T-helper 2 cell treated with Interferon-gamma antibody and Interleukin-4, amounts not matched to agents 100 ng/mL and 5 ng/mL, for 36 hours (primary cell): ENCODE results near the gene P2RX3. TPM values are rescaled to one million over a fixed set of nuclear protein-coding genes. Genes with fewer than 3 reads are reported as not detected.

Experiments
- intact Hi-C: fragments of 100-400 bp; cut with micrococcal nuclease; formaldehyde crosslinking; loops from one replicate; pipeline ENCODE4 v1.15.1; 2023
- total RNA-seq: library from RNA; stranded (reverse); gene quantifications from 2 replicates; pipeline ENCODE4 v1.2.3, GENCODE V29; 2022

P2RX3 gene
- total RNA-seq, 1 donor from 2014 or later, result not detected

- intact Hi-C loops, result no loop called here
Observed at GRCh38 chr11:57414612-57415212, 76.6 kb downstream of the P2RX3 start.

- intact Hi-C loops, result no loop called here
Observed at GRCh38 chr11:57416436-57416835, 78.3 kb downstream of the P2RX3 start.

GRCh38 chr11:57417056-57417455, 78.9 kb downstream of the P2RX3 start:
- intact Hi-C loops, result no loop called here

- intact Hi-C loops, result no loop called here
Observed at GRCh38 chr11:57418131-57418530, 80.0 kb downstream of the P2RX3 start.

GRCh38 chr11:57419146-57419545, 81.0 kb downstream of the P2RX3 start:
- intact Hi-C loops, result no loop called here

GRCh38 chr11:57421066-57421465, 82.9 kb downstream of the P2RX3 start:
- intact Hi-C loops, result no loop called here

- intact Hi-C loops, result no loop called here
Observed at GRCh38 chr11:57421805-57422204, 83.7 kb downstream of the P2RX3 start.

Other genes starting within 250 kb of the P2RX3 start
- gene LRRC55, start 156.4 kb upstream of the P2RX3 start, total RNA-seq, result not detected in 2 replicates
- not detected in 2 replicates for gene APLNR, start 101.1 kb upstream of the P2RX3 start, total RNA-seq
- 8.5 and 9.0 TPM in 2 replicates for gene TNKS1BP1, start 13.4 kb upstream of the P2RX3 start, total RNA-seq
- 180 TPM in 2 replicates for gene SSRP1, start 2.5 kb upstream of the P2RX3 start, total RNA-seq
- not detected in 2 replicates for gene PRG3, start 42.8 kb downstream of the P2RX3 start, total RNA-seq
- 0.45 TPM in 1 of 2 replicates, not detected in the other for gene PRG2, start 52.3 kb downstream of the P2RX3 start, total RNA-seq
- 107 and 108 TPM in 2 replicates for gene SLC43A3, start 88.8 kb downstream of the P2RX3 start, total RNA-seq
- 0.20 TPM in 2 replicates for gene RTN4RL2, start 122.2 kb downstream of the P2RX3 start, total RNA-seq
- gene SLC43A1, start 177.3 kb downstream of the P2RX3 start, total RNA-seq, result 25.4 and 26.3 TPM in 2 replicates
- 63.0 and 67.7 TPM in 2 replicates for gene TIMM10, start 192.4 kb downstream of the P2RX3 start, total RNA-seq
- gene SMTNL1, start 199.2 kb downstream of the P2RX3 start, total RNA-seq, result not detected in 2 replicates
- 238 and 241 TPM in 2 replicates for gene UBE2L6, start 229.3 kb downstream of the P2RX3 start, total RNA-seq